BLaER1 (cell line): ENCODE results near the gene MFSD6L.

Source experiments
- H3K27ac ChIP-seq: shearing (Covaris generic); formaldehyde crosslinking; 2 replicates; pipeline ENCODE4 v1.8.1; 2022
- H3K27me3 ChIP-seq: shearing (Covaris generic); formaldehyde crosslinking; 2 replicates; pipeline ENCODE4 v1.8.1; 2022
- H3K36me3 ChIP-seq: shearing (Covaris generic); formaldehyde crosslinking; 2 replicates; pipeline ENCODE4 v1.8.1; 2022
- H3K4me1 ChIP-seq: shearing (Covaris generic); formaldehyde crosslinking; 2 replicates; pipeline ENCODE4 v1.8.1; 2022
- H3K4me2 ChIP-seq: shearing (Covaris generic); formaldehyde crosslinking; 2 replicates; pipeline ENCODE4 v1.8.1; 2022
- H3K4me3 ChIP-seq: shearing (Covaris generic); formaldehyde crosslinking; 2 replicates; pipeline ENCODE4 v1.8.1; 2022
- H3K9ac ChIP-seq: shearing (Covaris generic); formaldehyde crosslinking; 2 replicates; pipeline ENCODE4 v1.8.1; 2022
- H3K9me3 ChIP-seq: shearing (Covaris generic); formaldehyde crosslinking; 2 replicates; pipeline ENCODE4 v1.8.1; 2022
- H4K20me1 ChIP-seq: shearing (Covaris generic); formaldehyde crosslinking; 2 replicates; pipeline ENCODE4 v1.8.1; 2022
- Cebpa-rat ChIP-seq: shearing (Covaris generic); IDR thresholded peaks from 2 replicates; pipeline ENCODE4 v1.8.1; 2022

MFSD6L gene

DNA sequence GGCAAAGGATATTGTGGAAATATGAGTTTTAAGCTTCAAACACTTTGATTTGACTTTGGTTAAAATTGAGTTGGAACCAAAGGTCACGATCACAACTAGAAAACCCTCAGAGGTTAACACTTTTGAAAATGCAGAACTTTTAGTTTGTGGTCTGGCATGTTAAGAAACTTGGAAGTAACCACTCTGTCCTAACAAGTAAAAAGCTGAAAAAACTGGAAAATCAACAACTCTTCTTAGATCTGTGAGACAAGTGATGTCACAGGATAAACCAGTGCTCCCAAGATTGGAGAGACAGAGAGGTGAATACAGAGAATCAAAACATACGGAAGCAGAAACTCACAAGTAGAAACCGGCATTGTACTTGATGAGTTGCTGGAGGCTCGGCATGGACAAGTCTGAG, 17.4 kb downstream of the MFSD6L start:
- Histone ChIP-seq H4K20me1 (no peaks in the 10 kb centered on the region), H3K27me3 (no peaks in the 10 kb centered on the region), H3K4me2 (no peak overlapping the region), H3K9me3 (no peaks in the 10 kb centered on the region), H3K4me3 (no peak overlapping the region), H3K4me1 (peaks cover 4% of the 10 kb centered on the region; the same call in 1 of the 2 replicates), H3K27ac (no peak overlapping the region), H3K36me3 (no peaks in the 10 kb centered on the region), H3K9ac (no peak overlapping the region)
- no peak for TF ChIP-seq Cebpa-rat

DNA sequence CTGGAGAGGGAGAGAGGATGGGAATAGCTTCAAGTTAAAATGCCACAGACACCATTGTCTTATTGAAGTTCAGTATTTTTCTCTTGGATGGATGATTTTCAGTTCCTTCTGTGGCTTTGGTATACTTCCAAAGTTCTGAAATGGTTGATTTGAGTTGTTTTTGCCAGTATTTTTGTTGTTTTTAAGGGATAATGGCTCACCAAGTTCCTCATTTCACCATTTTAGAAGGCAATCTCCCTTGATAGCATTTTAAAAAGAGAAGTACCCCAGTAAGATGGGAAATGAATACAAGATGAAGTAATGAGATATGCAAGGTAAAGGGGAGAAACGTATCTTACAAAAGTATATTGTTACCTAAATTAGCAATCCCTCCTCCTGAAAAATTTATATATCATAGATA, 22.3 kb downstream of the MFSD6L start:
- H3K4me1 ChIP-seq: peaks cover 8% of the 10 kb centered on the region; the same call in 1 of the 2 replicates
- H3K27ac ChIP-seq: no peak overlapping the region
- no peak overlapping the region for H3K4me3 ChIP-seq
- H3K9me3 ChIP-seq: peaks cover 17% of the 10 kb centered on the region
- no peaks in the 10 kb centered on the region for H4K20me1 ChIP-seq
- no peak overlapping the region for H3K9ac ChIP-seq
- no peaks in the 10 kb centered on the region for H3K27me3 ChIP-seq
- no peak for TF ChIP-seq Cebpa-rat
- no peaks in the 10 kb centered on the region for H3K36me3 ChIP-seq
- 0 out of 2 replicates have a peak overlapping the region, but pooled peaks have one; percentile 7 for H3K4me2 ChIP-seq

DNA sequence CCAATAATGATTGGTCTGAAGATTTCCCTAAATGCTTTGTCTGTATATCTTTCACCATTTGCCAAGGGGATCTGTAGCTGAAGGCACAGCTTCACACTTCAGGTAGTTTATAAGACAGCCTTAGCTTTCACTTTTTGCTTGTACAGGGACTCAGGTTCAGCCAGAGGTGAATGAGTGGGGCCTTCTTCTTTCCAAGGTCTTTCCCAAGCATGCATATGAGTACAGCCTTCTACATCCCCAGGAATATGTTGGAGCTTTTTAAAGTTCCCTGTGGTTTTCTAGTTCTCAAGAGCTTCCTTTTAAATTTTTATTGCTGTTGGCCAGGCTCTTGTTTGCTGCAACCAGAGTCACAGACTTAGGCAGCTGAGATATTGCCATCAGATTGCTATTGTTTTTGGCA, 22.9 kb downstream of the MFSD6L start:
- TF ChIP-seq Cebpa-rat: no peak
- Histone ChIP-seq H3K9ac (no peak overlapping the region), H3K36me3 (no peaks in the 10 kb centered on the region), H3K4me2 (no peak overlapping the region), H3K4me1 (peaks cover 8% of the 10 kb centered on the region; the same call in 1 of the 2 replicates), H3K27ac (no peak overlapping the region), H3K27me3 (no peaks in the 10 kb centered on the region), H4K20me1 (no peaks in the 10 kb centered on the region), H3K4me3 (no peak overlapping the region), H3K9me3 (peaks cover 17% of the 10 kb centered on the region)

DNA sequence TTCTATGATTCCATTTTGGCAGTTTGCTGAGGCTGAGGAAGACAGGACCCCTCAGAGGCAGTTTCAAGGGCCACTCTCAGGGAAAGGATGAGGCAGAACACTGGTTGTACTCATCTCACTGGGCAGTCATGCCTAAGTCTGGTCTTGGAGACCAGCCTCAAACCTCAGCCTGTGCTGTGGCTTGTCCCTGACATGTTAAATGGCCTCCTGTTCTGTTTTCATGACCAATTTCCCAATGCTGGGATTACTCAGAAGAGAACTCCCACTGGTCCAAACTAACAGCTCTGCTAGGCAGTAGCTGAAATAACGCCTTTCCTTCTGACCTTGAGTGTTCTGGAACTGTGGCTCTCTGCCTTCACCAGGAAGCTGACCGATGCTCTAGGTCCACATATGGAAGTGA, 32.4 kb downstream of the MFSD6L start:
- H3K4me1 ChIP-seq: no peaks in the 10 kb centered on the region
- no peaks in the 10 kb centered on the region for H3K36me3 ChIP-seq
- peaks cover 12% of the 10 kb centered on the region for H3K9me3 ChIP-seq
- no peak overlapping the region for H3K9ac ChIP-seq
- no peaks in the 10 kb centered on the region for H4K20me1 ChIP-seq
- no peak overlapping the region for H3K4me2 ChIP-seq
- H3K27me3 ChIP-seq: no peaks in the 10 kb centered on the region
- TF ChIP-seq Cebpa-rat: no peak
- no peak overlapping the region for H3K27ac ChIP-seq
- H3K4me3 ChIP-seq: no peak overlapping the region

DNA sequence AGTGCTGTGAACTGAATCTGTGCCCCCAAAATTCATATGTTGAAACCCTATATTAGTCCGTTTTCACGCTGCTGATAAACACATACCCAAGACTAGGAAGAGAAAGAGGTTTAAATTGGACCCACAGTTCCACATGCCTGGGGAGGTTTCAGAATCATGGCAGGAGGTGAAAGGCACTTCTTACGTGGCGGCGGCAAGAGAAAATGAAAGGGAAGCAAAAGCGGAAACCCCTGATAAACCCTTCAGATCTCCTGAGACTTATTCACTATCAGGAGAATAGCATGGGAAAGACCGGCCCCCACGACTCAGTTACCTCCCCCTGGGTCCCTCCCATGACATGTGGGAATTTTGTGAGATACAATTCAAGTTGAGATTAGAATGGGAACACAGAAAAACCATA, 37.2 kb downstream of the MFSD6L start:
- no peak overlapping the region for H3K9ac ChIP-seq
- no peak overlapping the region for H3K27ac ChIP-seq
- H3K27me3 ChIP-seq: no peaks in the 10 kb centered on the region
- peaks cover 15% of the 10 kb centered on the region for H3K9me3 ChIP-seq
- TF ChIP-seq Cebpa-rat: no peak
- H3K4me2 ChIP-seq: no peak overlapping the region
- H4K20me1 ChIP-seq: no peaks in the 10 kb centered on the region
- H3K4me1 ChIP-seq: no peaks in the 10 kb centered on the region
- no peaks in the 10 kb centered on the region for H3K36me3 ChIP-seq
- no peak overlapping the region for H3K4me3 ChIP-seq

DNA sequence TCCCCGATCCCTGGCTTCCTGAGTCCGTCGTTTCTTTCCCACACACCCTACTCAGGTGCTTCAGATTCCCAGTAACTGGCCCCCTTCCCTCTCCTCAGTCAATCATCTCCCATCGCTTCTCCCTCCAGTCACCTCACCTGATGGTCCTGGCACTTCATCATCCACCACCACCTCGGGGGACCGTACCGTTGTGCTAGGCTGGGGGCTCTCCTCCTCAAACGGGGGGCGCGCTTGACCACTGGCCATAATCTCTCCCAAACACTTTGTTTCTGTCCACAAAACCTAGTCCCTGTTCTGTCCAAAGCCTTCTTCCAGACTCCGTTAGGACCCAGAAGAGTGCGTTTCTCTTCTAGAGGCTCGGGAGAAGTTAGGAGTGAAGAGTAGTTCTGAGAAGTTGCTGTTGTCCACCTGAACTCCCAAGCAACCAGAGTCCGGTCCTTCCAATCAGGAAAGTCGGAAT, 41.0 kb downstream of the MFSD6L start, which contains the start of gene SPDYE4:
TSS of gene SPDYE4 (minus strand) at position 410 of the 460 bp plus-strand sequence. CDS start at position 246, 164 bp downstream.
- no peaks in the 10 kb centered on the region for H3K36me3 ChIP-seq
- no peak for TF ChIP-seq Cebpa-rat
- no peaks in the 10 kb centered on the region for H3K4me1 ChIP-seq
- H3K9me3 ChIP-seq: peaks cover 15% of the 10 kb centered on the region
- no peak within 1 kb of the TSS for H3K9ac ChIP-seq
- no peak within 1 kb of the TSS for H3K4me3 ChIP-seq
- no peak within 1 kb of the TSS for H3K27ac ChIP-seq
- H4K20me1 ChIP-seq: no peaks in the 10 kb centered on the region
- no peak within 1 kb of the TSS for H3K4me2 ChIP-seq
- H3K27me3 ChIP-seq: no peaks in the 10 kb centered on the region

DNA sequence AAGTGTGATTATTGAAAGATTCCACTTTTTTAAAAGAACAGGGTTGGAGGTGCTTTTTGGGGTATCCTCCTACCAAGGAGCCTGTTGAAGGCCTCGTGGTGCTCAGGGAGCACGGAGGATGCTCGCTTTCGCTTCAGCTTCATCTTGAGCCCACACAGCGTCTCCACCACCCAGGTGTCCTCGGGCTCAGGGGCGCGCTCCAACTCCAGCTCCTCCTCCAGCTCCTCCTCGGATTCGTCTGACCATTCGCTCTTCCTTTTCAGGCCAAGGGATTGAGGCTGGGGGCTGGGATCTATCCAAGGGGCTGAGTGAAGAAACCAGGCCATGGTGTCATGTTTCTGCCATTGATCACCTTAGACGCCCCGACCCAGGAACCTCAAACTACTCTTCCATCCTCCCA, 42.0 kb downstream of the MFSD6L start:
- H3K4me1 ChIP-seq: no peaks in the 10 kb centered on the region
- H3K27me3 ChIP-seq: no peaks in the 10 kb centered on the region

DNA sequence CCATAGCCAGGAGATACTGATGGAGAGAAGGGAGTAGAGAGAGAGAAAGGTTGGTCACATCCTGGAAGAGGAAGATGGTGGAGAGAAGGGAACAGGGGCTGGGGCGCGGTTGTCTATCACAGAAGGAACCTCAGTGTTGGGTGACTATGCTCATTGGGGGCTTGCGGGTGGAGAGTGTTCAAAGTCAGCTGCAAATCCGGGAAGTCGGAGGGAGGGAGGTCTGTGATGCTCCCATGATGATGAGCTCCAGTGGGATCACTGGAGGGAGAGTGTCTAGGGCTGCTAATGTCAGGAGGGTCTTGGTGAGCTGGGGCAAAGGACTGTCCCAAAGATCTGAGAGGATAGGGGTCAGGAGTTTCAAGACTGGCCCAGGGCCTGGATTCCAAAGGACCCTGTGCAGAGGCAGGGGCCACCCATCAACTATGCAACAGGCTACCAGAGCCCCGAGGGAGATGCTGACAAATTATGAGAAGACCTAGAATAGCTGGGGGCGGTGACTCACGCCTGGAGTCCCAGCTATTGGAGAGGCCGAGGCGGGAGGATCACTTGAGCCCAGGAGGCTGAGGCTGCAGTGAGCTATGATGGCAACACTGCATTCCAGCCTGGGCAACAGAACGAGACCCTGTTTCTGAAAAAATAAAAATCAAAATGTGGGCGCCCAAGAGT, 43.4 kb downstream of the MFSD6L start:
- Histone ChIP-seq H3K4me2 (no peak overlapping the region), H3K36me3 (no peaks in the 10 kb centered on the region), H4K20me1 (no peaks in the 10 kb centered on the region), H3K9ac (no peak overlapping the region), H3K4me1 (no peaks in the 10 kb centered on the region), H3K27me3 (no peaks in the 10 kb centered on the region), H3K9me3 (no peaks in the 10 kb centered on the region; the same call in 1 of the 2 replicates), H3K27ac (no peak overlapping the region), H3K4me3 (no peak overlapping the region)
- no peak for TF ChIP-seq Cebpa-rat

More for the DNA sequence above, 42.0 kb downstream of the MFSD6L start:
- no peaks in the 10 kb centered on the region for H4K20me1 ChIP-seq
- H3K9me3 ChIP-seq: peaks cover 7% of the 10 kb centered on the region
- H3K4me3 ChIP-seq: no peak overlapping the region
- no peaks in the 10 kb centered on the region for H3K36me3 ChIP-seq
- H3K4me2 ChIP-seq: no peak overlapping the region
- H3K9ac ChIP-seq: no peak overlapping the region
- H3K27ac ChIP-seq: no peak overlapping the region
- no peak for TF ChIP-seq Cebpa-rat

DNA sequence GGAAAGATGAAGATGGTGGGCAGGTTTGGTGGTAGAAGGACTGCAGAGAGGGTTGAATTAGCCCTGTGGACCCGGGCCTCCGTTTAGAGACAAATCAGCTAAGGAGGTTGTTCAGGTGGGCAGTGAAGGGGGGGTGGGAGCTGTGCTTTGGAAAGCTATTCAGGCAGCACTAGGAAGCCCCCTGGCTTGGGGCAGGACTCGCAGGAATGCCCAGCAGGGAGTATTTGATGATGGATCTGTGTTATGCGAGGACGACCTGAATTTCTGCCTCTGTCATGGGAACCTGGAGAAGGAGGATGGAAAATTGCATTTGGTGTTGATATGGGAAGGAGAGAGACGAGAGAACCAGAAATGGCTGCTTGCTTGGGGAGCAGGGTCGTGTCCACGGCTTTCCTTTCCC, 44.3 kb downstream of the MFSD6L start:
- Histone ChIP-seq H3K4me3 (no peak overlapping the region), H3K9me3 (no peaks in the 10 kb centered on the region), H3K27me3 (no peaks in the 10 kb centered on the region), H3K27ac (no peak overlapping the region), H3K4me2 (no peak overlapping the region), H3K4me1 (no peaks in the 10 kb centered on the region), H4K20me1 (no peaks in the 10 kb centered on the region), H3K36me3 (no peaks in the 10 kb centered on the region), H3K9ac (no peak overlapping the region)
- no peak for TF ChIP-seq Cebpa-rat

DNA sequence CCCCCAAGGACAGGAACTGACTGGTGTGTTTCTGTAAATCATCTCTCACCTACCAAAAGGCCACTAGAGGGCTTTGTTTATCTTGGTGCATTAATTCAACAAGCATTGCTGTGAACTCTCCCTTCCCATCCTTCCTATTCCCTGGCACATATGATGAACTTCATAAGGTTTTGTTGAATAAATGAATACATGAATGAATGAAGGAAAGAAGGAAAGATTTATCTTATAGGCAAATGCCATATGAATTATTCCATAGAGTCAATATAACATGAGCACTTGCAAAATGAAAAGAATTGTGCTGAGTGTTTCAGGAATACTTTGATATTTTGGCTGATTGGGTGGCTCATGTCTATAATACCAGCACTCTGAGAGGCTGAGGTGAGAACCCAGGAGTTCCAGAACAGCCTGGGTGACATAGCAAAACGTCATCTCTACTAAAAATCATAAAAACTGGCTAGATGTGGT, 45.2 kb downstream of the MFSD6L start:
- H3K4me3 ChIP-seq: no peak overlapping the region
- H3K9me3 ChIP-seq: no peaks in the 10 kb centered on the region
- no peak overlapping the region for H3K9ac ChIP-seq
- no peaks in the 10 kb centered on the region for H4K20me1 ChIP-seq
- H3K27me3 ChIP-seq: no peaks in the 10 kb centered on the region
- no peak for TF ChIP-seq Cebpa-rat
- no peaks in the 10 kb centered on the region for H3K4me1 ChIP-seq
- H3K4me2 ChIP-seq: no peak overlapping the region
- no peaks in the 10 kb centered on the region for H3K36me3 ChIP-seq
- no peak overlapping the region for H3K27ac ChIP-seq
